CD8-positive, alpha-beta memory T cell (primary cell): ENCODE data around the gene OR2F2. TPM values are rescaled to one million over a fixed set of nuclear protein-coding genes. Genes with fewer than 3 reads are reported as not detected.

Experiments
- polyA plus RNA-seq: library from polyadenylated mRNA; unstranded; fragments of 300-500 nt; fragmentation: Illumina TruSeq; gene quantifications from one replicate; pipeline ENCODE4 v1.2.3, GENCODE V29; 2021
- total RNA-seq, 2 experiments: library from RNA; stranded (reverse); gene quantifications; one replicate each; pipeline ENCODE4 v1.2.3, GENCODE V29; 2021

Gene OR2F2
- total and polyA plus RNA-seq, 3 experiments from 2014 or later = not detected

Other genes with a start within 250 kb of the OR2F2 start
- gene CTAGE6, start 177.5 kb upstream of the OR2F2 start, total RNA-seq = under 1 TPM; 0.26 to 0.60 TPM
- gene CTAGE6, start 177.5 kb upstream of the OR2F2 start, polyA plus RNA-seq = not detected
- 10 to 100 TPM; 11.8 to 13.6 TPM for gene TCAF1, start 33.1 kb upstream of the OR2F2 start, total RNA-seq
- 15.0 TPM for gene TCAF1, start 33.1 kb upstream of the OR2F2 start, polyA plus RNA-seq
- gene OR2F1, start 19.6 kb downstream of the OR2F2 start, total RNA-seq = not detected
- not detected for gene OR2F1, start 19.6 kb downstream of the OR2F2 start, polyA plus RNA-seq
- gene OR6B1, start 65.1 kb downstream of the OR2F2 start, total RNA-seq = not detected
- not detected for gene OR6B1, start 65.1 kb downstream of the OR2F2 start, polyA plus RNA-seq
- gene OR2A5, start 113.7 kb downstream of the OR2F2 start, total RNA-seq = not detected
- gene OR2A5, start 113.7 kb downstream of the OR2F2 start, polyA plus RNA-seq = not detected
- gene OR2A25, start 134.6 kb downstream of the OR2F2 start, total RNA-seq = not detected
- gene OR2A25, start 134.6 kb downstream of the OR2F2 start, polyA plus RNA-seq = not detected
- not detected for gene OR2A12, start 151.0 kb downstream of the OR2F2 start, total RNA-seq
- gene OR2A12, start 151.0 kb downstream of the OR2F2 start, polyA plus RNA-seq = not detected
- gene OR2A2, start 174.3 kb downstream of the OR2F2 start, total RNA-seq = not detected
- gene OR2A2, start 174.3 kb downstream of the OR2F2 start, polyA plus RNA-seq = not detected
- gene OR2A14, start 187.9 kb downstream of the OR2F2 start, total RNA-seq = not detected
- gene OR2A14, start 187.9 kb downstream of the OR2F2 start, polyA plus RNA-seq = not detected
- gene CTAGE4, start 248.2 kb downstream of the OR2F2 start, total RNA-seq = 1 to 10 TPM; 1.4 to 1.8 TPM
- gene CTAGE4, start 248.2 kb downstream of the OR2F2 start, polyA plus RNA-seq = 0.15 TPM